Endothelial cell of umbilical vein (primary cell): ENCODE data around the gene SELENOO. TPM values are rescaled to one million over a fixed set of nuclear protein-coding genes. Genes with fewer than 3 reads are reported as not detected.

Source experiments
- BruUV-seq: library from RNA; stranded (reverse); fragments of 400-500 nt; replicated peaks from 2 replicates; lab custom pipeline; 2021; lab: Mats Ljungman, UMichigan
- CTCF ChIA-PET: fragments of 300-600, 350-600 bp; sonication (Branson Sonifier 250); formaldehyde crosslinking; loops from one replicate; lab custom pipeline; 2021; ENCODE audit warnings: antibody characterized with exemption, inconsistent platforms; lab: Charles Lee
- POLR2A ChIA-PET: fragments of 300-600, 350-600 bp; sonication (Branson Sonifier 250); formaldehyde crosslinking; loops from one replicate; lab custom pipeline; 2021; ENCODE audit warnings: antibody characterized with exemption, inconsistent platforms; lab: Charles Lee
- DNase-seq: peaks from one replicate; pipeline ENCODE4 v3.0.0-alpha.2; 2011; ENCODE audit warnings: low read depth, low spot score
- FAIRE-seq: peaks from 2 replicates; lab custom pipeline; 2011; peaks lifted over from hg19 to GRCh38; lab: Jason Lieb, UNC
- H2AFZ ChIP-seq: 2 replicates; pipeline ENCODE4 v1.6.0; 2012; ENCODE audit warnings: low read depth, low read length, control low read depth, inconsistent platforms
- H3K27ac ChIP-seq: 2 replicates; pipeline ENCODE4 v1.5.1; 2011; ENCODE audit warnings: low read depth, mild to moderate bottlenecking, control low read depth, low read length, moderate library complexity; ENCODE audit not compliant: insufficient read depth
- H3K27me3 ChIP-seq, 2 experiments: 2 replicates each; pipeline versions ENCODE4 v1.6.0 to v1.6.1; 2011; ENCODE audit warnings: low read length in 2 of 2, mixed read lengths in 1 of 2; ENCODE audit not compliant: control insufficient read depth in 2 of 2, insufficient read depth in 2 of 2
- H3K36me3 ChIP-seq, 2 experiments: 2 replicates in 1 of 2; 3 replicates in 1 of 2; pipeline ENCODE4 v1.5.1; 2011; ENCODE audit warnings: low read length in 2 of 2, mild to moderate bottlenecking in 1 of 2, moderate library complexity in 1 of 2; ENCODE audit not compliant: control insufficient read depth in 2 of 2, insufficient read depth in 2 of 2; ENCODE audit errors: extremely low read depth in 1 of 2
- H3K4me1 ChIP-seq: 3 replicates; pipeline ENCODE4 v1.5.1; 2011; ENCODE audit warnings: mild to moderate bottlenecking, low read length; ENCODE audit not compliant: control insufficient read depth, insufficient read depth; ENCODE audit errors: extremely low read depth
- H3K4me2 ChIP-seq: 2 replicates; pipeline ENCODE4 v1.6.1; 2011; ENCODE audit warnings: low read length, control low read depth, mixed read lengths; ENCODE audit not compliant: insufficient read depth
- H3K4me3 ChIP-seq, 3 experiments: fragments of 200-600 bp in 1 of 3; sonication (generic), shearing (Covaris generic) in 1 of 3; replicated peaks in 1 of 3; 2 replicates each; pipeline ENCODE4 v1.5.1; 2011 to 2016; ENCODE audit warnings: control low read depth in 3 of 3, low read length in 3 of 3, mild to moderate bottlenecking in 2 of 3, inconsistent platforms in 1 of 3, low read depth in 1 of 3, moderate library complexity in 1 of 3; ENCODE audit not compliant: insufficient read depth in 1 of 3
- H3K79me2 ChIP-seq: 2 replicates; pipeline ENCODE4 v1.6.0; 2012; ENCODE audit warnings: low read length, inconsistent platforms; ENCODE audit not compliant: control insufficient read depth, insufficient read depth
- H3K9ac ChIP-seq: replicated peaks from 2 replicates; pipeline ENCODE3; 2011; ENCODE audit warnings: low read length, control low read depth; ENCODE audit not compliant: insufficient read depth; ENCODE audit errors: extremely low read depth
- H3K9me1 ChIP-seq: replicated peaks from 3 replicates; pipeline ENCODE4 v1.6.0; 2011; ENCODE audit warnings: mild to moderate bottlenecking, low read length; ENCODE audit not compliant: control insufficient read depth, insufficient read depth; ENCODE audit errors: extremely low read depth
- H3K9me3 ChIP-seq: replicated peaks from 2 replicates; pipeline ENCODE4 v1.5.1; 2012; ENCODE audit warnings: low read length, inconsistent platforms; ENCODE audit not compliant: control insufficient read depth, insufficient read depth
- H4K20me1 ChIP-seq: replicated peaks from 2 replicates; pipeline ENCODE3; 2011; ENCODE audit warnings: mild to moderate bottlenecking, low read length; ENCODE audit not compliant: control insufficient read depth, insufficient read depth; ENCODE audit errors: extremely low read depth
- JUN ChIP-seq: IDR thresholded peaks from 2 replicates; pipeline ENCODE4 v1.6.1; 2011; ENCODE audit warnings: borderline replicate concordance, low read depth; ENCODE audit not compliant: insufficient read length, insufficient read depth
- MYC ChIP-seq: IDR thresholded peaks from one replicate; pipeline ENCODE4 v1.6.1; 2011; ENCODE audit warnings: mild to moderate bottlenecking, low read depth, low read length
- dilution Hi-C: fragments of 300-500 bp; cut with MboI; formaldehyde crosslinking; loops from one replicate; pipeline ENCODE4 v1.15.0; 2019; ENCODE audit warnings: low sequenced_read_pairs; ENCODE audit not compliant: extremely low pct_ligation_motif_present
- intact Hi-C: fragments of 100-400 bp; cut with micrococcal nuclease; formaldehyde crosslinking; loops from one replicate; pipeline ENCODE4 v1.10.0; 2022
- polyA plus RNA-seq, 4 experiments: library from polyadenylated mRNA; depleted of rRNA in 3 of 4; stranded (reverse) in 3 of 4; unstranded in 1 of 4; fragments of >200 nt; gene quantifications; 2 replicates each; pipeline versions ENCODE4 v1.2.1 to v1.2.3, GENCODE V29; 2011 to 2012; ENCODE audit warnings: missing spikeins in 1 of 4
- total RNA-seq: library from RNA; stranded (reverse); gene quantifications from 2 replicates; pipeline ENCODE4 v1.2.3, GENCODE V29; 2021
- TF ChIP-seq, protein P1 (sequence below), 2 donors: IDR thresholded peaks; 1 replicate in 1 of 2; 2 replicates in 1 of 2; pipeline ENCODE4 v1.5.1; 2011; ENCODE audit warnings: low read length in 2 of 2, mild to moderate bottlenecking in 2 of 2, moderate library complexity in 2 of 2, control low read depth in 1 of 2, inconsistent platforms in 1 of 2, low read depth in 1 of 2; ENCODE audit not compliant: insufficient read depth in 1 of 2; ENCODE audit errors: extremely low read depth in 1 of 2

The SELENOO gene
- total and polyA plus RNA-seq, 2 donors (not counting 3 experiments of a cell fraction or from before 2014, with no cell fraction given) = 24.1 to 37.5 TPM

GRCh38 chr22:50236731-50237409 is 36.1 kb downstream of the SELENOO start:
- dilution Hi-C loops (no loop called here), intact Hi-C loops (no loop called here)
- Histone ChIP-seq H3K4me2 (no peak overlapping the region), H3K9me3 (no peaks in the 10 kb centered on the region), H3K9me1 (no peaks in the 10 kb centered on the region), H3K4me3 (no peak overlapping the region), H2AFZ (no peak overlapping the region), H3K27ac (no peak overlapping the region), H3K4me1 (peaks cover 4% of the 10 kb centered on the region), H4K20me1 (no peaks in the 10 kb centered on the region), H3K79me2 (peaks cover 36% of the 10 kb centered on the region), H3K9ac (no peak overlapping the region), H3K27me3 (no peaks in the 10 kb centered on the region), H3K36me3 (peaks cover 0 to 14% of the 10 kb centered on the region in 2 experiments)
- FAIRE-seq (peak; percentile 82), DNase-seq (no peak)
- no TSS peak for BruUV-seq
- TF ChIP-seq, protein P1, sequence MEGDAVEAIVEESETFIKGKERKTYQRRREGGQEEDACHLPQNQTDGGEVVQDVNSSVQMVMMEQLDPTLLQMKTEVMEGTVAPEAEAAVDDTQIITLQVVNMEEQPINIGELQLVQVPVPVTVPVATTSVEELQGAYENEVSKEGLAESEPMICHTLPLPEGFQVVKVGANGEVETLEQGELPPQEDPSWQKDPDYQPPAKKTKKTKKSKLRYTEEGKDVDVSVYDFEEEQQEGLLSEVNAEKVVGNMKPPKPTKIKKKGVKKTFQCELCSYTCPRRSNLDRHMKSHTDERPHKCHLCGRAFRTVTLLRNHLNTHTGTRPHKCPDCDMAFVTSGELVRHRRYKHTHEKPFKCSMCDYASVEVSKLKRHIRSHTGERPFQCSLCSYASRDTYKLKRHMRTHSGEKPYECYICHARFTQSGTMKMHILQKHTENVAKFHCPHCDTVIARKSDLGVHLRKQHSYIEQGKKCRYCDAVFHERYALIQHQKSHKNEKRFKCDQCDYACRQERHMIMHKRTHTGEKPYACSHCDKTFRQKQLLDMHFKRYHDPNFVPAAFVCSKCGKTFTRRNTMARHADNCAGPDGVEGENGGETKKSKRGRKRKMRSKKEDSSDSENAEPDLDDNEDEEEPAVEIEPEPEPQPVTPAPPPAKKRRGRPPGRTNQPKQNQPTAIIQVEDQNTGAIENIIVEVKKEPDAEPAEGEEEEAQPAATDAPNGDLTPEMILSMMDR (IDR thresholded peaks at IDR 0.05; ENCODE audit: extremely low read depth in 1 of 2, insufficient read depth in 1 of 2, low read depth in 1 of 2, low read length in 2 of 2) = peak; percentile 45 to 53
- TF ChIP-seq JUN = no peak
- POLR2A ChIA-PET = no interaction called here
- CTCF ChIA-PET = interaction anchor here (0.5 to 1.6 kb wide), 10 partner anchors 9 to 469 kb away, joined by 3 to 10 read pairs (median 4); partner anchors contain the start of gene SCO2

DNA sequence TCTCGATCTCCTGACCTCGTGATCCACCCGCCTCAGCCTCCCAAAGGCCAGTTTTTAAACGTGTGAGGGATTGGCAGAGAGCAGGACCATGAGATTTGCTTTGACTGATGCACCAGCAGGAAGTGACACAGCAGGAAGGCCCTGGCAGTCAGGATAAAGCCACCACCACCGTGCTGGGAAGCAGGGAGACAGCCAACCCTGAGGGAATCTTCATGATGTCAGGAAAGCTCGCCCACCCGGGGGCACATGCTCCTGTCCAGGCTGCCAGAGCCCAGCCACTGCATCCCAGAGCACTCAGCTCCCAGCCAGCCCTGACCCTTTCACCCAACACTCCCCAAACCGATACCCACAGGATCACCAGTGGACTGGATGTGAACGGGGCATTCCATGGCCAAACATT is 37.9 kb downstream of the SELENOO start:
- Histone ChIP-seq H3K9me3 (no peaks in the 10 kb centered on the region), H3K9me1 (no peaks in the 10 kb centered on the region), H3K36me3 (peaks cover 0 to 10% of the 10 kb centered on the region in 2 experiments), H3K9ac (no peak overlapping the region), H3K27me3 (no peaks in the 10 kb centered on the region), H4K20me1 (no peaks in the 10 kb centered on the region), H2AFZ (no peak overlapping the region), H3K79me2 (peaks cover 51% of the 10 kb centered on the region), H3K4me1 (peaks cover 15% of the 10 kb centered on the region), H3K4me2 (no peak overlapping the region), H3K4me3 (no peak overlapping the region), H3K27ac (no peak overlapping the region)
- no peak for FAIRE-seq
- dilution Hi-C loops = no loop called here
- CTCF ChIA-PET = no interaction called here
- TF ChIP-seq MYC = no peak
- no peak for TF ChIP-seq JUN
- DNase-seq = no peak
- BruUV-seq = no TSS peak
- intact Hi-C loops = no loop called here
- POLR2A ChIA-PET = no interaction called here
